Mucosa of descending colon (tissue), 3 donors: ENCODE measurements around the gene KCNMB4. TPM values are rescaled to one million over a fixed set of nuclear protein-coding genes. Genes with fewer than 3 reads are reported as not detected.

Experiments used
- ATAC-seq: fragments of 200-7000 bp; cut with Tn5 transposase; one replicate; pipeline ENCODE4 v1.9.1; 2020; ENCODE audit warnings: mild to moderate bottlenecking, moderate library complexity
- DNase-seq, 3 donors: peaks; one replicate each; pipeline ENCODE4 v3.0.0-alpha.2; 2020
- H3K36me3 ChIP-seq: fragments of 200-600 bp; one replicate; pipeline ENCODE4 v1.8.0; 2021; ENCODE audit warnings: low read depth, mild to moderate bottlenecking
- H3K4me1 ChIP-seq: fragments of 200-600 bp; one replicate; pipeline ENCODE4 v1.8.0; 2021; ENCODE audit warnings: low read depth, mild to moderate bottlenecking
- H3K4me3 ChIP-seq: fragments of 200-600 bp; one replicate; pipeline ENCODE4 v1.8.0; 2021; ENCODE audit warnings: mild to moderate bottlenecking
- H3K9me3 ChIP-seq: fragments of 200-600 bp; one replicate; pipeline ENCODE4 v1.8.0; 2021; ENCODE audit warnings: mild to moderate bottlenecking
- intact Hi-C, 2 donors: fragments of 100-400 bp; cut with DNase I in 1 of 2; cut with micrococcal nuclease in 1 of 2; formaldehyde crosslinking; loops; one replicate each; pipeline versions ENCODE4 v1.11.0 to v1.11.1; 2022; cut with DNase I, micrococcal nuclease
- total RNA-seq, 3 donors: library from RNA; stranded (reverse); fragmentation: NEBNext Ultra II Directional in 2 of 3; extraction: Animal tissue kit (Norgen Biotek cat#: 25700) in 2 of 3; gene quantifications; one replicate each; pipeline versions ENCODE4 v1.2.1 to v1.2.4, GENCODE V29; 2021 to 2023
- TF ChIP-seq, protein P1 (sequence below): fragments of 200-600 bp; IDR thresholded peaks from one replicate; pipeline ENCODE4 v1.8.0; 2022; ENCODE audit warnings: antibody characterized with exemption, mild to moderate bottlenecking
- donor health status: DM: no; HTN: no; CAD: no; lungs with moderate emphysema.
- donor health status: DM: no; HTN: no; CAD: no.
- donor health status: DM: no; HTN: yes; CAD: no.

The KCNMB4 gene
- total RNA-seq, 3 donors from 2014 or later, result 0.52 to 7.4 (median 1.0) TPM

DNA sequence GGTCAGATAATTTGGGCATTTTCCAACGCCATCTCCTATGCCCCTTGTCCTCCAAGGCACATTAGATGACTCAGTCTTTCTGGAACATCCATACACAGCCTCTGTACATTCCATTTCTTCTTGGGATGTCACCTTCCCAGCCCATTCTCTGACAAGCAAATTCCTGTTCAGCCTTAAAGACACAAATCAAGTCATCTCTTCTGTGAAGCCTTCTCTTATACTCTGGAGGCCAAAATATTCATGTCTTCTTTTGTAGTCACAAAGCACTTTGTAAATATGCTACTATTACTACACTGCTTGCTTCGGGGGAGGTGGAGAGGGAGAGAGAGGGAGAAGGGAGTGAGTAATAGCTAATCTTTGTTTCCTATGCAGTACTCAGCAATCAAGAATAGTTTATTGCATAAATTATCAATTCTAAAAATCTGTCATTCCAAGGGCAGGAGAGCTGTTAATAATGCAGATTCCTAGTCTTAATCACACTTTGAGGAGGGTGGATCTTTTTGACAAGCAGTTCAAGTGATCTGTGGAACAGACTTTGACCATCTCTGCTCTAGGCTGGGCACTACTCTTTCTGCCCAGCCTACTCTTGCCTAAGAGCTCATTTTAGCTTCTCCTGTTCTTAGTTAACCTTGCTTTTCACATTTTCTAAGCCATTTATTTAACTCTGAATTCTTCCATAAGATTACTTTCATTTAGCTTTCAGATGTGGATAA, 27.9 kb downstream of the KCNMB4 start:
- intact Hi-C loops, result no loop called here
- TF ChIP-seq, protein P1, sequence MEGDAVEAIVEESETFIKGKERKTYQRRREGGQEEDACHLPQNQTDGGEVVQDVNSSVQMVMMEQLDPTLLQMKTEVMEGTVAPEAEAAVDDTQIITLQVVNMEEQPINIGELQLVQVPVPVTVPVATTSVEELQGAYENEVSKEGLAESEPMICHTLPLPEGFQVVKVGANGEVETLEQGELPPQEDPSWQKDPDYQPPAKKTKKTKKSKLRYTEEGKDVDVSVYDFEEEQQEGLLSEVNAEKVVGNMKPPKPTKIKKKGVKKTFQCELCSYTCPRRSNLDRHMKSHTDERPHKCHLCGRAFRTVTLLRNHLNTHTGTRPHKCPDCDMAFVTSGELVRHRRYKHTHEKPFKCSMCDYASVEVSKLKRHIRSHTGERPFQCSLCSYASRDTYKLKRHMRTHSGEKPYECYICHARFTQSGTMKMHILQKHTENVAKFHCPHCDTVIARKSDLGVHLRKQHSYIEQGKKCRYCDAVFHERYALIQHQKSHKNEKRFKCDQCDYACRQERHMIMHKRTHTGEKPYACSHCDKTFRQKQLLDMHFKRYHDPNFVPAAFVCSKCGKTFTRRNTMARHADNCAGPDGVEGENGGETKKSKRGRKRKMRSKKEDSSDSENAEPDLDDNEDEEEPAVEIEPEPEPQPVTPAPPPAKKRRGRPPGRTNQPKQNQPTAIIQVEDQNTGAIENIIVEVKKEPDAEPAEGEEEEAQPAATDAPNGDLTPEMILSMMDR, result no peak
- Histone ChIP-seq H3K4me3 (no peak overlapping the region), H3K9me3 (no peaks in the 10 kb centered on the region), H3K4me1 (no peaks in the 10 kb centered on the region), H3K36me3 (no peaks in the 10 kb centered on the region)
- DNase-seq, result no peak
- no peak for ATAC-seq

DNA sequence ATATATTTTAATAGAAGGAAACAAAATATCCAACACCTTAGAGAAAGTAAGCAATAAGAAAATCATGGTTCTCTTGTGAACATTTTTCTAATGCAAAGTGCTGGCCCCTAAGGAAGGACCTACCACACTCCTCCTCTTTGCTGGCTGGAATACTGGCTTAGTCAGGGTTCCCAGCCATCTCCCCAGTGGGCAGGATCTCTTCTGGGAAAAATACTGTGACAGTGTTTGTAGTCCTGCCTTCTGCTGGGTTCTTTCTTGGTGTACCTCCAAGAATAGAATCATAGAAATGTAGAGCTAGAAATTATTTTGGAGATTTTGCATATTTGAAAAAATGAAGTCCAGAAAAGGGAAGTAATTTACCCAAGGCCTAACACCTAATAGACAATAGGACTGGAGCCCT, 31.9 kb downstream of the KCNMB4 start:
- TF ChIP-seq, protein P1, result no peak
- DNase-seq, result no peak
- intact Hi-C loops, result no loop called here
- Histone ChIP-seq H3K4me3 (no peak overlapping the region), H3K9me3 (no peaks in the 10 kb centered on the region), H3K36me3 (no peaks in the 10 kb centered on the region), H3K4me1 (no peaks in the 10 kb centered on the region)
- ATAC-seq, result no peak

DNA sequence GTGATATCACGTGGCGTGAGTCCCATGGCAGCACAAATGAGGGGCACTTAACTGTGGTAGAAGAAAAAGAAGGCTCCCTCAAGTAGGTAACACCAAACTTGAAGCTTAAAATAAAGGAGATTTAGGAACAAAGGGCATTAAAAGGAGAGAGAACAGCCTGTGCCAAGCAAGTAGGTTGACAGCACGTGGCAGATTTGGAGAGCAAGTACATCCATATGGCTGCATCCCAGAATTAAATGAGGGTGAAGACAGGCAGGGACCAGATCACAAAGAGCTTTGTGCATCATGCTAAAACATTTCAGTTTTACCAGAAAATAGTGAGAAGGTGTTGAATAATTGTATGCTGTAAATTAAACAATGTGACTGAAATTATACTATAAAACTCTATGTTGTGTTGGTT, 32.8 kb downstream of the KCNMB4 start:
- no peak for ATAC-seq
- H3K9me3 ChIP-seq, result no peaks in the 10 kb centered on the region
- H3K36me3 ChIP-seq, result no peaks in the 10 kb centered on the region
- TF ChIP-seq, protein P1, result no peak
- H3K4me3 ChIP-seq, result no peak overlapping the region
- no peaks in the 10 kb centered on the region for H3K4me1 ChIP-seq
- intact Hi-C loops, result no loop called here
- DNase-seq, result no peak

DNA sequence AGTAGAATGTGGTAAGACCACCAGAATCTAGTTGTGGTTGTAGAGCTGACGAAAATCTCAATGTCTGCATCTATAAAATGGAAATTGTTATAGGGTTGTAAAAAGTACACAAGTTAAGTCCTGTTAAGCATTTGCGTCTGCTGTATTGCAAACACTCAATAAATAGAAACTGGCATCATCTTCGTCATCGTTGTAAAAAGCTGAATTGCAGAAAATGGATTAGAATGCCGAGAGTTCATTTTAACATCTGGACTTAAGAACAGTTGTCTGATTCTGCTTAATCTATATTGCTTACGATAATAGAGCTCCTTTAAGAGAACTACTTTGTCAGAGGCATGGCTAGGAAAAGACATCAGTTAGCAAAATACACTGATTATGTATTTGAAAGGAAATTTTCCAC, 33.2 kb downstream of the KCNMB4 start:
- intact Hi-C loops, result no loop called here
- Histone ChIP-seq H3K4me3 (no peak overlapping the region), H3K9me3 (no peaks in the 10 kb centered on the region), H3K4me1 (no peaks in the 10 kb centered on the region), H3K36me3 (no peaks in the 10 kb centered on the region)
- no peak for DNase-seq
- TF ChIP-seq, protein P1, result no peak
- no peak for ATAC-seq

DNA sequence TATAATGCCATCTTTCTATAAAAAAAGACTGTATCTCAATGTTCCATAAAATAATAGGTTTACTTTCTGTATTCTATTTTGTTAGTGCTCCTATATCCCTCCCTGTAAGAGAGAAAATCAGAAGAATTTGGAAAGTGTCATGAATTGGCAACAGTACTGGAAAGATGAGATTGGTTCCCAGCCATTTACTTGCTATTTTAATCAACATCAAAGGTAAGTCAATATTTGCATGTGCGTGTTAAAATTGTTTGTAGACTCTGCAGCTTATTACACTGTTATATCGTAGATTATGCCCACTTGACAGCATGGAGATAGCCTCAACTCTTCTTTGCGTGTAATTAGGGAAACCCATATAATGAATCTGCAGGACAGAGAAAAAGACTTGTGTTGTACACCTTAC, 34.0 kb downstream of the KCNMB4 start:
- ATAC-seq (no peak), DNase-seq (no peak)
- intact Hi-C loops, result no loop called here
- no peaks in the 10 kb centered on the region for H3K36me3 ChIP-seq
- no peaks in the 10 kb centered on the region for H3K9me3 ChIP-seq
- no peak overlapping the region for H3K4me3 ChIP-seq
- no peaks in the 10 kb centered on the region for H3K4me1 ChIP-seq
- TF ChIP-seq, protein P1, result no peak

DNA sequence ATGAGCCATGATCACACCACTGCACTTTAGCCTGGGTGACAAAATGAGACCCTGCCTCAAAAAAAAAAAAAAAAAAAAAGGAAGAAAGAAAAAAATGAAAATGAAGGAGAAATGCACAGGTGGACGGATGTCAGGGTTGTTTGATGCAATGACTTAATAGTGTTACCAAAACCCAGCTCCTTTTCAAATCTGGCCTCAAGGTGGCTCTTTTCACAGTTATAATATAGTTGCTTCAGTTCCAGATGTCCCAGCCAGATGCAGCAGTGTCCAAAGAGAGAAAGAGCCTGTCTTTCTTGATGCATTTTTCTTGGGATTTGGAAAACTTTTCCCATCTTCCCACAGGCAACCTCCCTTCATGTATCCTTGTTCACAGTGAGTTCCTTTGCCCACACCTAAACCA, 36.5 kb downstream of the KCNMB4 start:
- DNase-seq, result peak in 1 of 3 donors; percentile 2
- Histone ChIP-seq H3K9me3 (no peaks in the 10 kb centered on the region), H3K4me3 (no peak overlapping the region), H3K4me1 (no peaks in the 10 kb centered on the region), H3K36me3 (no peaks in the 10 kb centered on the region)
- intact Hi-C loops, result no loop called here
- no peak for ATAC-seq
- TF ChIP-seq, protein P1, result no peak
